AG08396 (cell line): Measurements from ENCODE around the gene PCDHB14.
"Not testable (repeated sequence)": the region's sequence is repeated elsewhere in the genome, so short reads cannot be mapped to it uniquely, and the experiment has no call there.

Experiments
- DNase-seq: peaks from one replicate; pipeline ENCODE4 v3.0.0; 2012; ENCODE audit warnings: low spot score, mixed read lengths

Gene PCDHB14

DNA sequence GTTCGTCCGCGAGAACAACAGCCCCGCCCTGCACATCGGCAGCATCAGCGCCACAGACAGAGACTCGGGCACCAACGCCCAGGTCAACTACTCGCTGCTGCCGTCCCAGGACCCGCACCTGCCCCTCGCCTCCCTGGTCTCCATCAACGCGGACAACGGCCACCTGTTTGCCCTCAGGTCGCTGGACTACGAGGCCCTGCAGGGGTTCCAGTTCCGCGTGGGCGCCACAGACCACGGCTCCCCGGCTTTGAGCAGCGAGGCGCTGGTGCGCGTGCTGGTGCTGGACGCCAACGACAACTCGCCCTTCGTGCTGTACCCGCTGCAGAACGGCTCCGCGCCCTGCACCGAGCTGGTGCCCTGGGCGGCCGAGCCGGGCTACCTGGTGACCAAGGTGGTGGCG lies 12.9 kb upstream of the PCDHB14 start:
- DNase-seq, result not testable (repeated sequence)

GRCh38 chr5:141210849-141211248 lies 12.3 kb upstream of the PCDHB14 start:
- not testable (repeated sequence) for DNase-seq

- not testable (repeated sequence) for DNase-seq
Observed at GRCh38 chr5:141213656-141214339, 9.3 kb upstream of the PCDHB14 start, which contains the start of gene PCDHB13. PCDHB13 (plus strand) TSS chr5:141213919; CDS start chr5:141214124, 205 bp downstream.

DNA sequence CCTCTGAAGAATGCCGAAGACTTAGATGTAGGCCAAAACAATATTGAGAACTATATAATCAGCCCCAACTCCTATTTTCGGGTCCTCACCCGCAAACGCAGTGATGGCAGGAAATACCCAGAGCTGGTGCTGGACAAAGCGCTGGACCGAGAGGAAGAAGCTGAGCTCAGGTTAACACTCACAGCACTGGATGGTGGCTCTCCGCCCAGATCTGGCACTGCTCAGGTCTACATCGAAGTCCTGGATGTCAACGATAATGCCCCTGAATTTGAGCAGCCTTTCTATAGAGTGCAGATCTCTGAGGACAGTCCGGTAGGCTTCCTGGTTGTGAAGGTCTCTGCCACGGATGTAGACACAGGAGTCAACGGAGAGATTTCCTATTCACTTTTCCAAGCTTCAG lies 8.6 kb upstream of the PCDHB14 start:
- DNase-seq, result not testable (repeated sequence)

DNA sequence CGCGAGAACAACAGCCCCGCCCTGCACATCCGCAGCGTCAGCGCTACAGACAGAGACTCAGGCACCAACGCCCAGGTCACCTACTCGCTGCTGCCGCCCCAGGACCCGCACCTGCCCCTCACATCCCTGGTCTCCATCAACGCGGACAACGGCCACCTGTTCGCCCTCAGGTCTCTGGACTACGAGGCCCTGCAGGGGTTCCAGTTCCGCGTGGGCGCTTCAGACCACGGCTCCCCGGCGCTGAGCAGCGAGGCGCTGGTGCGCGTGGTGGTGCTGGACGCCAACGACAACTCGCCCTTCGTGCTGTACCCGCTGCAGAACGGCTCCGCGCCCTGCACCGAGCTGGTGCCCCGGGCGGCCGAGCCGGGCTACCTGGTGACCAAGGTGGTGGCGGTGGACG lies 7.6 kb upstream of the PCDHB14 start:
- DNase-seq, result not testable (repeated sequence)

GRCh38 chr5:141216035-141216434 lies 7.1 kb upstream of the PCDHB14 start:
- DNase-seq, result not testable (repeated sequence)

DNA sequence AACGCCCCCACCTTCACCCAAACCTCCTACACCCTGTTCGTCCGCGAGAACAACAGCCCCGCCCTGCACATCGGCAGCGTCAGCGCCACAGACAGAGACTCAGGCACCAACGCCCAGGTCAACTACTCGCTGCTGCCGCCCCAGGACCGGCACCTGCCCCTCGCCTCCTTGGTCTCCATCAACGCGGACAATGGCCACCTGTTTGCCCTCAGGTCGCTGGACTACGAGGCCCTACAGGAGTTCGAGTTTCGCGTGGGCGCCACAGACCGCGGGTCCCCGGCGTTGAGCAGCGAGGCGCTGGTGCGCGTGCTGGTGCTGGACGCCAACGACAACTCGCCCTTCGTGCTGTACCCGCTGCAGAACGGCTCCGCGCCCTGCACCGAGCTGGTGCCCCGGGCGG lies 1.7 kb downstream of the PCDHB14 start:
- DNase-seq, result not testable (repeated sequence)

- not testable (repeated sequence) for DNase-seq
Observed at GRCh38 chr5:141225421-141225820, 2.3 kb downstream of the PCDHB14 start.

- no peak for DNase-seq
Observed at GRCh38 chr5:141234109-141234667, 11.0 kb downstream of the PCDHB14 start.

DNA sequence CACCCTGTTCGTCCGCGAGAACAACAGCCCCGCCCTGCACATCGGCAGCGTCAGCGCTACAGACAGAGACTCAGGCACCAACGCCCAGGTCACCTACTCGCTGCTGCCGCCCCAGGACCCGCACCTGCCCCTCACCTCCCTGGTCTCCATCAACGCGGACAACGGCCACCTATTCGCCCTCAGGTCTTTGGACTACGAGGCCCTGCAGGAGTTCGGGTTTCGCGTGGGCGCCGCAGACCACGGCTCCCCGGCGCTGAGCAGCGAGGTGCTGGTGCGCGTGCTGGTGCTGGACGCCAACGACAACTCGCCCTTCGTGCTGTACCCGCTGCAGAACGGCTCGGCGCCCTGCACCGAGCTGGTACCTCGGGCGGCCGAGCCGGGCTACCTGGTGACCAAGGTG lies 12.8 kb downstream of the PCDHB14 start:
- not testable (repeated sequence) for DNase-seq

DNA sequence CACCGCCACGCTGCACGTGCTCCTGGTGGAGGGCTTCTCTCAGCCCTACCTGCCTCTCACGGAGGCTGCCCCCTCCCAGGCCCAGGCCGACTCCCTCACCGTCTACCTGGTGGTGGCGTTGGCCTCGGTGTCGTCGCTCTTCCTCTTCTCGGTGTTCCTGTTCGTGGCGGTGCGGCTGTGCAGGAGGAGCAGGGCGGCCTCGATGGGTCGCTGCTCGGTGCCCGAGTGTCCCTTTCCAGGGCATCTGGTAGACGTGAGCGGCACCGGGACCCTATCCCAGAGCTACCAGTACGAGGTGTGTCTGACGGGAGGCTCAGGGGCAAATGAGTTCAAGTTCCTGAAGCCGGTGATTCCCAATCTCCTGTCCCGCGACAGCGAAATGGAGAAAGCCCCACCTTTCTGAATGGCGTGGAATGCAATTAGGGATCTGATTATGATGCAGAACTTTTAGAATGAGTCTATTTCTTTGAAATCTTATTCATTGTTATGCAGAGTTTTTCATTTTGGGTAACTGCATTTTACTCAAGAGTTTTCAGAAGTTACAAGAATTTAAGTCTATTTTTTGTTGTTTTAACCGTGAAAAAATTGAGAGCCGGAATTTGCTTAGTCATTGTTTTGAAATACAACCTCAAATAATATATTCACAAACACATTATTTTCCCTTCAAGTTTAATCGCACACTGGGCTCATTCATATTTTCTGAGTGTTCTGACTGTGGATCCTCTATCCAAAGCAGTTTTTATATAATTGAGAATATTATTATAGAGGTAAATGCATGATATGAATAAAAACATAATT lies 13.6 kb downstream of the PCDHB14 start:
- no peak for DNase-seq

GRCh38 chr5:141241496-141241895 lies 18.4 kb downstream of the PCDHB14 start:
- no peak for DNase-seq

DNA sequence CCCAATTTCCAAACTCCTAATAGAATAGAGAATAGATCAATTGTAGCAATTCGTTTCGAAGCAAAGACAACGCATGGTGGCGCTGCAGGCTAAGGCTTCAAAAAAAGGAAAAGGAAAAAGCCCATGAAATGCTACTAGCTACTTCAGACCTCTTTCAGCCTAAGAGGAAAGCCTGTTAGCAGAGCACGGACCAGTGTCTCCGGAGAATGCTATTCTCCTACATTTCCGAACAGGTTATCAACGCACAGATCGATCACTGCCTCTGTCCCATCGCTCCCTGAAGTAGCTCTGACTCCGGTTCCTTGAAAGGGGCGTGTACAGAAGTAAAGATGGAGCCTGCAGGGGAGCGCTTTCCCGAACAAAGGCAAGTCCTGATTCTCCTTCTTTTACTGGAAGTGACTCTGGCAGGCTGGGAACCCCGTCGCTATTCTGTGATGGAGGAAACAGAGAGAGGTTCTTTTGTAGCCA lies 22.1 kb downstream of the PCDHB14 start, which contains the start of gene PCDHB15:
Gene PCDHB15, plus strand, starts transcription at position 146 of the 468 bp plus-strand sequence. Its CDS starts 184 bp downstream, at position 330.
- DNase-seq, result no peak

DNA sequence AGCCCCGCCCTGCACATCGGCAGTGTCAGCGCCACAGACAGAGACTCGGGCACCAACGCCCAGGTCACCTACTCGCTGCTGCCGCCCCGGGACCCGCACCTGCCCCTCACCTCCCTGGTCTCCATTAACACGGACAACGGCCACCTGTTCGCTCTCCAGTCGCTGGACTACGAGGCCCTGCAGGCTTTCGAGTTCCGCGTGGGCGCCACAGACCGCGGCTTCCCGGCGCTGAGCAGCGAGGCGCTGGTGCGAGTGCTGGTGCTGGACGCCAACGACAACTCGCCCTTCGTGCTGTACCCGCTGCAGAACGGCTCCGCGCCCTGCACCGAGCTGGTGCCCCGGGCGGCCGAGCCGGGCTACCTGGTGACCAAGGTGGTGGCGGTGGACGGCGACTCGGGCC lies 23.8 kb downstream of the PCDHB14 start:
- DNase-seq, result not testable (repeated sequence)

DNA sequence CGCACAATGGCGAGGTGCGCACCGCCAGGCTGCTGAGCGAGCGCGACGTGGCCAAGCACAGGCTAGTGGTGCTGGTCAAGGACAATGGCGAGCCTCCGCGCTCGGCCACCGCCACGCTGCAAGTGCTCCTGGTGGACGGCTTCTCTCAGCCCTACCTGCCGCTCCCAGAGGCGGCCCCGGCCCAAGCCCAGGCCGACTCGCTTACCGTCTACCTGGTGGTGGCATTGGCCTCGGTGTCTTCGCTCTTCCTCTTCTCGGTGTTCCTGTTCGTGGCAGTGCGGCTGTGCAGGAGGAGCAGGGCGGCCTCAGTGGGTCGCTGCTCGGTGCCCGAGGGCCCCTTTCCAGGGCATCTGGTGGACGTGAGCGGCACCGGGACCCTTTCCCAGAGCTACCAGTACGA lies 24.3 kb downstream of the PCDHB14 start:
- not testable (repeated sequence) for DNase-seq

DNA sequence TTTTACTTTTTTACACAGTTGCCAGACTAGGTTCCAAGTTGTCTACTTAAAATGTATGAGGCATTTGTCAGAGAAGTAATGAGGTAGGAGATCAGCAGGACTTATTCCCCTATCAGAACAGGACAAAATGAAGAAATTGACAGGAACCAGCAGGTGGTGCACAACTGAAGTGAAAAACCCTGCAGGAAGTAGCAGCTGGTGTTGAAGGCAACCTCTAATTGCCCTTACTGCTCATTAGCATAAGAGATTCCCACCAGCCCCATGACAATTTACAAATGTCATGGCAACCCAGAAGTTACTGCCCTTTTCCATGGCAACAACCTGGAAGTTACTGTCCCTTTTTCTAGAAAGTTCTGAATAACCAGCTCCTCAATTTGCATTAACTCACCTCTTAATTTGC lies 27.4 kb downstream of the PCDHB14 start:
- no peak for DNase-seq

GRCh38 chr5:141258464-141258863 lies 35.3 kb downstream of the PCDHB14 start:
- DNase-seq, result no peak

DNA sequence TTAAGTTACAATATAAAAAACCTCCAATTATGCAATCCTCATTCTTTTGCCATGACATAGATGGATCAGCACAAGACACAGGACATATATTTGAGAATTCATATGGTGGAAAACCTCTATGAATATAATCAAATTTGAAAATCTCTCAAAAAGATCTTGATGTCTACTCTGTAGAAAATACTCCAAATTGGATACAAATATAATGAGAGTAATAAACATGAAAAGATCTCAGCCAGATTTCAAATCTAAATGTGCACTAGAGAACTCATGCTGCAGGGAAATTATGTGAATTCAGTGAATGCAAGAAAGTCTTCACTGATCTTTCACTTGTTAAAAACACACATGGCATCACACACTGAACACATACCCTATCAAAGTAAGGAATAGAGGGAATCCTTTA lies 35.8 kb downstream of the PCDHB14 start:
- no peak for DNase-seq

DNA sequence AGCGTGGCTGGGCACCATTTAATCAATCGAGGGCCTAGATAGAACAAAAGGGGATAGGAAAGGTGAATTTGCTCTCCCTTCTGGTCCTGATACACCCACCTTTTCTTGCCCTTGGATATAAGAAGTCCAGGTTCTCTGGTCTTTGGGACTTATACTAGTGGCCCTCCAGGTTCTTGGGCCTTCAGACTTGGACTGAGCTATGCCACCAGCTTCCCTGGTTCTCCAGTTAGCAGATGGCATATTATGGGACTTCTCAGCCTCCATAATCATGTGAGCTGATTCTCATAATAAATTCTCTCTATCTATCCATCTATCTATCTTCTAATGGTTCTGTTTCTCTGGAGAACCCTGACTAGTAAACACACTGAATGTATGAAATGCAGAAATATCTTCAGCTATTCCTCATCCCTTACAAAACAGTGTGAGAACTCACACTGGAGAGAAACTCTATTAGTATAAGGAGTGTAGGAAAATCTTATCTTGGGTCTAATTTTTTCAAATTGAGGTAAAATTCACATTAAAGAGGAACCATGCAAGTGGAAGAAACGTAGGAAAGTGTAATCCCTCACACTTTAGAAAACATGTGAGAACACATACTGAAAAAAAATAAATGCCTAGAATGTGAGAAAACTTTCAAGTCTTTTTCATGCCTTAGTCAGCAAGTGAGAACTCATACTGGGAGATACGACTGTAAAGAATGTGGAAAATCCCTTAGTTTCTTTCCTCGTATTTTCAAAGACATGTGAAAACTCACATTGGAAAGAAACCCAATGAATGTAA lies 37.5 kb downstream of the PCDHB14 start:
- no peak for DNase-seq

DNA sequence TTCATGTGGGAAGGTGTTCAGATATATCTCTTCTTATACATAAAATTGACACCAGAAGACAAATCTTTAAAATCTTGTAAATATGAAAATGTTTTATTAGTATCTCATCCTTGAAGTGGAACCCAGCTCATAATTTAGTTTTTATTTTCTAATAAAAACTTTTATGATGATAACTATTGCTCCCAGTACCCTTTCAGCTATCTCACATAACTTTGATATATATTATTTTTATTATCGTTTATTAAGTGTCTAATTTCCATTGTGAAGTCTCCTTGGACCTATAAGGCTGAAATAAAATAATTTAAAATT lies 38.0 kb downstream of the PCDHB14 start:
- no peak for DNase-seq

- no peak for DNase-seq
Observed at GRCh38 chr5:141269195-141269594, 46.1 kb downstream of the PCDHB14 start.

DNA sequence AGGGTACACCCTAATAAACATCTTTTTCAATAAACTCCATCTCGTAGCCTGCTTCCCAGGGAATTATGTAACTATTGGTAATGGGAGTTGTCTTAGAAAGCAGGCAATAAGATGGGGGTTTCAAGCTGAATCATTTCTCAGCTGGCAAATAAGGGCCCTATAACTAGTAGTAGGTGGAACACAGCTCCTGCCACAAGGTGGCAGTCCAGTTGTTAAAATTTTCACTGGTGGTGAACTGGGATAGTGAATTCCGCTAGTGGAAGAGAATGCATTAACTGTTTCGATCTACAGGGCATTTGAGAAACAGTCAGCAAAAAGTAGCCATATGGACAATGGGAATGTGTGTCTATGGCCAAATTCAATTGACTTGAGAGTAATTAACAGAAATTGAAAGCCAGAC lies 49.8 kb downstream of the PCDHB14 start:
- DNase-seq, result no peak
